ENCODE results near the gene CDK15.

Gene CDK15

GRCh38 chr2:201777869-201778268, 28.5 kb upstream of the CDK15 start:
- in situ Hi-C loops (cut with HindIII; ENCODE audit: low sequenced_read_pairs): no loop called here
- no peak for DNase-seq (ENCODE audit: low read depth)

GRCh38 chr2:201779901-201780673, 26.2 kb upstream of the CDK15 start:
- peak overlapping the region; percentile 95 for H3K4me3 ChIP-seq (ENCODE audit: low read depth, low read length)
- TF ChIP-seq CTCF (IDR thresholded peaks at IDR 0.05; ENCODE audit: low read depth, low read length, missing control alignments): no peak
- no peak for DNase-seq (ENCODE audit: low read depth)
- in situ Hi-C loops (cut with HindIII; ENCODE audit: low sequenced_read_pairs): no loop called here

More at GRCh38 chr2:201777869-201778268, 28.5 kb upstream of the CDK15 start:
- no peak overlapping the region for H3K4me3 ChIP-seq (ENCODE audit: low read depth, low read length)
- TF ChIP-seq CTCF (IDR thresholded peaks at IDR 0.05; ENCODE audit: low read depth, low read length, missing control alignments): no peak

- in situ Hi-C loops (cut with HindIII; ENCODE audit: low sequenced_read_pairs): no loop called here
- H3K4me3 ChIP-seq (ENCODE audit: low read depth, low read length): peak within 1 kb of the TSS; percentile 95
- DNase-seq (ENCODE audit: low read depth): peak; percentile 99
- TF ChIP-seq CTCF (IDR thresholded peaks at IDR 0.05; ENCODE audit: low read depth, low read length, missing control alignments): no peak
Observed at GRCh38 chr2:201780674-201781493, 25.5 kb upstream of the CDK15 start, which contains the start of gene ALS2. Gene ALS2 (minus strand): TSS chr2:201780933. CDS start chr2:201768885, 12,048 bp downstream.

- TF ChIP-seq CTCF (IDR thresholded peaks at IDR 0.05; ENCODE audit: low read depth, low read length, missing control alignments): no peak
- peak overlapping the region; percentile 95 for H3K4me3 ChIP-seq (ENCODE audit: low read depth, low read length)
- in situ Hi-C loops (cut with HindIII; ENCODE audit: low sequenced_read_pairs): no loop called here
- DNase-seq (ENCODE audit: low read depth): no peak
Observed at GRCh38 chr2:201781557-201782051, 24.7 kb upstream of the CDK15 start.

- in situ Hi-C loops (cut with HindIII; ENCODE audit: low sequenced_read_pairs): no loop called here
- DNase-seq (ENCODE audit: low read depth): no peak
Observed at GRCh38 chr2:201784563-201784962, 21.8 kb upstream of the CDK15 start.

More at GRCh38 chr2:201784563-201784962, 21.8 kb upstream of the CDK15 start:
- TF ChIP-seq CTCF (IDR thresholded peaks at IDR 0.05; ENCODE audit: low read depth, low read length, missing control alignments): no peak
- H3K4me3 ChIP-seq (ENCODE audit: low read depth, low read length): no peak overlapping the region

Measured in astrocyte of the cerebellum (primary cell).